H1 (cell line): ENCODE results near the gene THADA. TPM values are rescaled to one million over a fixed set of nuclear protein-coding genes. Genes with fewer than 3 reads are reported as not detected.

Experiments used
- FOSL1 ChIP-seq: IDR thresholded peaks from 2 replicates; pipeline ENCODE4 v1.6.1; 2011; ENCODE audit warnings: mild to moderate bottlenecking, low read depth, low read length, moderate library complexity; ENCODE audit not compliant: insufficient read depth
- HDAC6 ChIP-seq: IDR thresholded peaks from one replicate; pipeline ENCODE4 v1.7.1; 2012; ENCODE audit warnings: low read depth, mild to moderate bottlenecking, inconsistent platforms, low read length, moderate library complexity
- KDM4A ChIP-seq: IDR thresholded peaks from one replicate; pipeline ENCODE4 v1.7.1; 2012; ENCODE audit warnings: low read depth, mild to moderate bottlenecking, moderate library complexity, low read length, inconsistent platforms; ENCODE audit not compliant: severe bottlenecking
- NANOG ChIP-seq: IDR thresholded peaks from 2 replicates; pipeline ENCODE4 v1.6.1; 2011; ENCODE audit warnings: low read length, low read depth, mild to moderate bottlenecking, inconsistent platforms; ENCODE audit not compliant: insufficient read depth, poor library complexity, severe bottlenecking
- POLR2AphosphoS5 ChIP-seq: IDR thresholded peaks from 2 replicates; pipeline ENCODE4 v1.6.1; 2011; ENCODE audit warnings: low read depth, low read length
- RAD21 ChIP-seq, 2 experiments: IDR thresholded peaks in 1 of 2; conservative IDR thresholded peaks in 1 of 2; 2 replicates each; pipeline ENCODE4 v1.6.1; 2011; ENCODE audit warnings: low read depth in 2 of 2, low read length in 2 of 2, improper control_type of control experiment in 1 of 2, inconsistent platforms in 1 of 2, mild to moderate bottlenecking in 1 of 2, moderate library complexity in 1 of 2
- RBBP5 ChIP-seq: IDR thresholded peaks from 2 replicates; pipeline ENCODE4 v1.7.1; 2012; ENCODE audit warnings: low read depth, mild to moderate bottlenecking, inconsistent platforms, low read length, moderate library complexity, borderline replicate concordance
- polyA plus RNA-seq, 7 experiments: library from polyadenylated mRNA; depleted of rRNA in 3 of 7; stranded (reverse) in 5 of 7; unstranded in 2 of 7; fragments of >200 nt in 5 of 7; fragments of 200-250 nt in 2 of 7; gene quantifications; 1 replicate in 5 of 7; 2 replicates in 1 of 7; 4 replicates in 1 of 7; pipeline versions ENCODE4 v1.2.1 to v1.2.3, GENCODE V29; 2011 to 2013; ENCODE audit warnings: missing spikeins in 2 of 7, mixed read lengths in 2 of 7
- total RNA-seq: library from RNA; stranded (reverse); fragmentation: NEBNext Ultra II Directional; extraction: Animal tissue kit (Norgen Biotek cat#: 25700); gene quantifications from 2 replicates; pipeline ENCODE4 v1.2.1, GENCODE V29; 2021
- TF ChIP-seq, protein P1 (sequence below): IDR thresholded peaks from 2 replicates; pipeline ENCODE4 v1.6.1; 2011; ENCODE audit warnings: low read depth, mild to moderate bottlenecking, low read length; ENCODE audit not compliant: insufficient read depth
- TF ChIP-seq, protein P2 (sequence below): IDR thresholded peaks from 2 replicates; pipeline ENCODE4 v1.6.1; 2012; ENCODE audit warnings: low read length, inconsistent platforms

The THADA gene
- total and polyA plus RNA-seq, 2 of the 8 experiments (the other 6 are each of a cell fraction or from before 2014, with no cell fraction given), result 22.4 to 26.8 TPM

DNA sequence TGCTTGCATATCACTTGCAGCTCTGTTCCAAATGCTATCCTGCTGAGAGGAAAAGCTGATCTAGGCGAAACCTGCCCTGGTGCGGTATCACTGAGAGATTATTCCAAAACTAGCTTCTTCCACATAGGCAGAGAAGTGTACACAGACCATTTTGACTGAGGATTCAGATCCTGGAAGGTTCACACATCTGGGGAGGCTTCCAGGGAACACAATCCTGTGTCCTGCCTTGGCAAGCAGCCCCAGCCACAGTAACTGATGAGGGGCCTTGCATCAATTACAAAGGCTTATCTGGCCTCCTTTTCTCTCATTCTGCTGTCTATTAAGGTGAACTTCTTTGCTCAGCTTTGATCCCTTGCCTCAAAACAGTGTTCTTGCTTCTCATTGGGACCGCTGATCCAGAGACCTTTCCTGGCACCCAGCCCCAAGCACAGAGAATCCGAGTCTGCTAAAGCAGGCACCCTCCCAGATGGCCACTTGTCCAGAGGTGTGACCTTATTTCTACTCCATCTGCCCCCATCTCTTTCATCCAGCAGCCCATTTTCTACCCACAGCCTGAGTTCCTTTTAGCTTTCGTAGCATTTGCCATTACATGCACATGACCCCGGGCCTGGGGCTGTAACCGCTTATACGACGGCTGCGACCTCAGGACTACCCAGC is 317.1 kb downstream of the THADA start (continued):
- TF ChIP-seq, protein P1, sequence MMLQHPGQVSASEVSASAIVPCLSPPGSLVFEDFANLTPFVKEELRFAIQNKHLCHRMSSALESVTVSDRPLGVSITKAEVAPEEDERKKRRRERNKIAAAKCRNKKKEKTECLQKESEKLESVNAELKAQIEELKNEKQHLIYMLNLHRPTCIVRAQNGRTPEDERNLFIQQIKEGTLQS, result no peak
- TF ChIP-seq, protein P2, sequence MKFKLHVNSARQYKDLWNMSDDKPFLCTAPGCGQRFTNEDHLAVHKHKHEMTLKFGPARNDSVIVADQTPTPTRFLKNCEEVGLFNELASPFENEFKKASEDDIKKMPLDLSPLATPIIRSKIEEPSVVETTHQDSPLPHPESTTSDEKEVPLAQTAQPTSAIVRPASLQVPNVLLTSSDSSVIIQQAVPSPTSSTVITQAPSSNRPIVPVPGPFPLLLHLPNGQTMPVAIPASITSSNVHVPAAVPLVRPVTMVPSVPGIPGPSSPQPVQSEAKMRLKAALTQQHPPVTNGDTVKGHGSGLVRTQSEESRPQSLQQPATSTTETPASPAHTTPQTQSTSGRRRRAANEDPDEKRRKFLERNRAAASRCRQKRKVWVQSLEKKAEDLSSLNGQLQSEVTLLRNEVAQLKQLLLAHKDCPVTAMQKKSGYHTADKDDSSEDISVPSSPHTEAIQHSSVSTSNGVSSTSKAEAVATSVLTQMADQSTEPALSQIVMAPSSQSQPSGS, result no peak
- TF ChIP-seq KDM4A, result no peak
- no peak for TF ChIP-seq HDAC6
- no peak for TF ChIP-seq POLR2AphosphoS5
- no peak for TF ChIP-seq RAD21 (IDR thresholded peaks at IDR 0.05 in 1 of 2, conservative IDR thresholded peaks at IDR 0.05 in 1 of 2; ENCODE audit: low read depth in 2 of 2, low read length in 2 of 2)
- no peak for TF ChIP-seq NANOG
- no peak for TF ChIP-seq RBBP5
- TF ChIP-seq FOSL1, result no peak
